Nephron progenitor cell (in vitro differentiated cells): ENCODE measurements around the gene EEF2KMT.
A peak's percentile ranks its signal among the peaks of the same experiment; 100 is the strongest.
"Not testable (repeated sequence)": the region's sequence is repeated elsewhere in the genome, so short reads cannot be mapped to it uniquely, and the experiment has no call there.

Experiments used
- DNase-seq: peaks from one replicate; pipeline ENCODE4 v3.0.0; 2021
- H3K27ac Mint-ChIP-seq: 2 replicates; pipeline ENCODE4 v1.8.0; 2021; ENCODE audit warnings: mild to moderate bottlenecking, moderate library complexity, mixed read lengths
- H3K27me3 Mint-ChIP-seq: 2 replicates; pipeline ENCODE4 v1.8.0; 2021; ENCODE audit warnings: mild to moderate bottlenecking, low read depth, mixed read lengths; ENCODE audit not compliant: poor library complexity
- H3K36me3 Mint-ChIP-seq: 2 replicates; pipeline ENCODE4 v1.8.0; 2021; ENCODE audit warnings: low read depth, mixed read lengths
- H3K4me1 Mint-ChIP-seq: 2 replicates; pipeline ENCODE4 v1.8.0; 2021; ENCODE audit warnings: mixed read lengths
- H3K4me3 Mint-ChIP-seq: 2 replicates; pipeline ENCODE4 v1.8.0; 2021; ENCODE audit warnings: mild to moderate bottlenecking, moderate library complexity, mixed read lengths
- H3K9me3 Mint-ChIP-seq: 2 replicates; pipeline ENCODE4 v1.8.0; 2021; ENCODE audit warnings: mild to moderate bottlenecking, moderate library complexity, mixed read lengths
- TF ChIP-seq, protein P1 (sequence below): fragments of 200-600 bp; sonication (generic); IDR thresholded peaks from 2 replicates; pipeline ENCODE4 v1.5.0; 2021; ENCODE audit warnings: antibody characterized with exemption

The EEF2KMT gene, protein sequence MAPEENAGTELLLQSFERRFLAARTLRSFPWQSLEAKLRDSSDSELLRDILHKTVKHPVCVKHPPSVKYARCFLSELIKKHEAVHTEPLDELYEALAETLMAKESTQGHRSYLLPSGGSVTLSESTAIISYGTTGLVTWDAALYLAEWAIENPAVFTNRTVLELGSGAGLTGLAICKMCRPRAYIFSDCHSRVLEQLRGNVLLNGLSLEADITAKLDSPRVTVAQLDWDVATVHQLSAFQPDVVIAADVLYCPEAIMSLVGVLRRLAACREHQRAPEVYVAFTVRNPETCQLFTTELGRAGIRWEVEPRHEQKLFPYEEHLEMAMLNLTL

DNA sequence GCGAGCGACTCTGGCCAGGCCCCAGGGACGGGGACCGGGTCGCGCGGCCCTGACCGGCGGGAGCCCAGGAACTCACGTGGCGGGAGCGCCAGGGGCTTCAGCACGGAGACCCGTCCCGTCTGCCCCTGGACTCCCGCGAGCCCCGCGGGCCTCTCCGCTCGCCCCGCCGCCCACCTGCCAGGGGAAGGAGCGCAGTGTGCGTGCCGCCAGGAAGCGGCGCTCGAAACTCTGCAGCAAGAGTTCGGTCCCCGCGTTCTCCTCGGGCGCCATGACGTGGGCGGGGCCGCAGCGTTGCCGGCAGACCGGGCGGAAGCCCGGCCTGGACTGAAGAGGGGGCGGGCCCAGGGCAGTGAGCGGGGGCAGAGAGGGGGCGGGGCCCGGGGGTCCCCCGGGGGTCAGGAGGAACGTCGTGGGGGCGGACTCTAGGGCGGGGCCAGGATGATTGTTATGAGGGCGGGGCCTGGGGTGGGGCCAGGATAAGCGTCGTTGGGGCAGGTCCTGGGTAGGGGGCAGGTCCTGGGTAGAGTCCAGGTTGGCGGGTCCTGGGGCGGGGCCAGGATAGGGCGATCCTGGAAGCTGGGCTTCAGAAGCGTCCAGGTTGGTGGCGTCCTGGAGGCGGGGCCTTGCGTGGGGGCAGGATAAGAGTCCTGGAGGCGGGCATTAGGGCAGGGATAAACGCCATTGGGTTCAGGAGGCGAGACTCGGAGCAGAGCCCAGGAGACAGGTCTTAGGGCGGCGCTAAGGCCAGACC, at the start of gene EEF2KMT:
EEF2KMT (minus strand) TSS at position 326 of the 751 bp plus-strand sequence; CDS start at position 270, 56 bp downstream.
- peak; percentile 98 for DNase-seq
- Mint-ChIP-seq H3K4me3 (peak within 1 kb of the TSS; percentile 89), H3K4me1 (peaks cover 24% of the 10 kb centered on the region), H3K27ac (peak within 1 kb of the TSS; percentile 66)
- not testable (repeated sequence) for H3K36me3 Mint-ChIP-seq, H3K9me3 Mint-ChIP-seq, H3K27me3 Mint-ChIP-seq

DNA sequence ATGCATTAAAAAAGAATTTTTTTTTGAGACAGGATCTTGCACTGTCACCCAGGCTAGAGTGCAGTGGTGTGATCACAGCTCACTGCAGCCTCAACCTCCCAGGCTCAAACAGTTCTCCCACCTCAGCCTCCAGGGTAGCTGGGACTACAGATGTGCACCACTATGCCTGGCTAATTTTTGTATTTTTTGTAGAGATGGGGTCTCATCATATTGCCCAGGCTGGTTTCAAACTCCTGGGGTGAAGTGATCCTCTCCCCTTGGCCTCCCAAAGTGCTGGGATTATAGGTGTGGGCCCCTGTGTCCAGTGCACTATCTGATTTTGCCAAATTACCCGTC, 47.0 kb upstream of the EEF2KMT start:
- not testable (repeated sequence) for H3K27ac Mint-ChIP-seq, H3K9me3 Mint-ChIP-seq, H3K4me3 Mint-ChIP-seq, H3K4me1 Mint-ChIP-seq, H3K36me3 Mint-ChIP-seq, DNase-seq
- H3K27me3 Mint-ChIP-seq = peaks cover 30% of the 10 kb centered on the region

DNA sequence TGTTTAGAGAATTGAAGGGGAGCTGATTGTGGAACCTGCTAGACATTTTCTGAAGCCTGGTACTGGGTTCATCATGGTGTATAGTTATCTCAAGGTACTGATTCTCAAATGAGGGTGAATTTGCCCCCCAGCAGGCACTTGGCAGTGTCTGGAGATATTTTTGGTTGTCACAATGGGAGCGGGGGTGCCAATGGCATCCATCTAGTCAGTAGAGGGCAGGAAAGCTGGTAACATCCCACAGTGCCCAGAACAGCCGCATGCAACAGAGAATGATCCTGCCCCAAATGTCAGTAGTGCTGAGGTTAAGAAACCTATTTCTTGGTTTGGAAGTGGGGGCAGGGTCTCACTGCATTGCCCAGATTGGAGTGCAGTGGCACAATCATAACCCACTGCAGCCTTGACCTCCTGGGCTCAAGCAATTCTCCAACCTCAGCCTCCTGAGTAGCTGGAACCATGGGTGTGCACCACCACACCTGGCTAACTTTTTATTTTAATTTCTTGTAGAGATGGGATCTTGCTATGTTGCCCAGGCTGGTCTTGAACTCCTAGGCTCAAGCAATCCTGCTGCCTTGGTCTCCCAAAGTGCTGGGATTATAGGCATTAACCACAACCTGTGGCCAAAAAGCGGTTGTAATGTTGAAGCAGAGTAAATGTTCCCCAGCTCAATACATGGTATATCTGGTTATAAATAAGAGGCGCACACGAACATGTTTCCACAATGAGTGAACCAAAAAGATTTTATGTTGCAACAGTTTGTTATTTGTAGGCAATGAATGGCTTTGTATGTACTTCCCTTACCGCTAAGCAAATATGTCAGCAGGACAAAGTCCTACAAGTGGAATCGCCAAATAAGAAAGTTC, 46.4 kb upstream of the EEF2KMT start:
- TF ChIP-seq, protein P1, sequence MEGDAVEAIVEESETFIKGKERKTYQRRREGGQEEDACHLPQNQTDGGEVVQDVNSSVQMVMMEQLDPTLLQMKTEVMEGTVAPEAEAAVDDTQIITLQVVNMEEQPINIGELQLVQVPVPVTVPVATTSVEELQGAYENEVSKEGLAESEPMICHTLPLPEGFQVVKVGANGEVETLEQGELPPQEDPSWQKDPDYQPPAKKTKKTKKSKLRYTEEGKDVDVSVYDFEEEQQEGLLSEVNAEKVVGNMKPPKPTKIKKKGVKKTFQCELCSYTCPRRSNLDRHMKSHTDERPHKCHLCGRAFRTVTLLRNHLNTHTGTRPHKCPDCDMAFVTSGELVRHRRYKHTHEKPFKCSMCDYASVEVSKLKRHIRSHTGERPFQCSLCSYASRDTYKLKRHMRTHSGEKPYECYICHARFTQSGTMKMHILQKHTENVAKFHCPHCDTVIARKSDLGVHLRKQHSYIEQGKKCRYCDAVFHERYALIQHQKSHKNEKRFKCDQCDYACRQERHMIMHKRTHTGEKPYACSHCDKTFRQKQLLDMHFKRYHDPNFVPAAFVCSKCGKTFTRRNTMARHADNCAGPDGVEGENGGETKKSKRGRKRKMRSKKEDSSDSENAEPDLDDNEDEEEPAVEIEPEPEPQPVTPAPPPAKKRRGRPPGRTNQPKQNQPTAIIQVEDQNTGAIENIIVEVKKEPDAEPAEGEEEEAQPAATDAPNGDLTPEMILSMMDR = no peak
- Mint-ChIP-seq H3K36me3 (no peaks in the 10 kb centered on the region), H3K27ac (no peak overlapping the region), H3K4me1 (no peaks in the 10 kb centered on the region), H3K4me3 (no peak overlapping the region), H3K9me3 (no peaks in the 10 kb centered on the region), H3K27me3 (peaks cover 30% of the 10 kb centered on the region)
- no peak for DNase-seq

DNA sequence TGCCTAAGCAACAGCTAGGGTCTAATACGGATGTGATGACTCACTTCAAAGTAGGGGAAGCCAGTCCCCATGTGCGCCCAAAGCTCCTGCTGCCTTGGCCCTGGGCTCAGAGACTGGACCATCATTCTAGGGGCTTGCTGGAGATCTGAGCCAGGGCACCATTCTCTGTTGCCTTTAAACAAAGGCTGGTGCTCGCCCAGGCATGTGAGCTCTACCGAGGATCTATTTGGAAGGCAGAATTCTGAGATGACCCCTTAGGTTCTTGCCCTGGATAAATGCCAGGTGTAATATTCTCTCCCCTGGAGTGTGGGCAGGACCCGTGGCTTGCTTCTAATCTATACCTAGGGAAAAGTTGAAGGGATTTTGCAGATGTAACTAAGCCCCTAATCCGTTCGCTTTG, 42.6 kb upstream of the EEF2KMT start:
- not testable (repeated sequence) for H3K9me3 Mint-ChIP-seq, H3K4me3 Mint-ChIP-seq, H3K4me1 Mint-ChIP-seq, H3K27ac Mint-ChIP-seq, H3K36me3 Mint-ChIP-seq, DNase-seq
- peaks cover 40% of the 10 kb centered on the region for H3K27me3 Mint-ChIP-seq

DNA sequence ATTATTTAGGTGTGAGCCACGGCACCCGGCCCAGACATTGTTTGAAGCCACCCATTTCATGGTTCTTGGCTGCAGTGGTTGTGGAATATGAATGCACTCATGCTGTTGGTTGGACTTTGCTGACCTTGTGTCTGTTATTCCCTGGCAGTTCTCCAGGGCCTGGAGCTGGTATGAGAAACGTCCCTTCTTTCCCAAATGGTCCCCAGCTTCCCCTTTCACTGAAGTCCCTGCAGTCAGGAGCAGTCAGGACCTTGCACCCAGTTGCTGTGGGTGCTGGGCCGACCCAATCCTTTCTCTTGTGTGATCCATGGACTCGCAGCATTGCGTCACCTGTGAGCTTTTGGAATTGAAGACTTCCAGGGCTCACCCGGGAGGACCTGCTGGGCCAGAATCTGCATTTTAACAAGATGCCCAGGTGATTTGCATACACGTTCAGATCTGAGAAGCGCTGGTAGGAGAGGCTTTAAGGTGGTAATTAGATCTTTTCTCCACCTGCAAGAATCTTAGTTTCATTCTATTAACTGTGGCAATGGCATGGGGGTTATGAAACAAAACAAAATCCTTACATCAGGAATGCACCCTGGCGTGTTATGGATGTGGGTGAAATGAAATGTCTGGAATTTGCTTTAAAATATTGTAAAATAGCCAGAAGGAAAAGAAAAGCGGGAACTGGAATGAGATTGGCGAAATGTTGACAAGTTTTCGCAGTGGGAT, 37.3 kb upstream of the EEF2KMT start:
- not testable (repeated sequence) for DNase-seq, H3K36me3 Mint-ChIP-seq, H3K27ac Mint-ChIP-seq, H3K4me3 Mint-ChIP-seq, H3K9me3 Mint-ChIP-seq, H3K4me1 Mint-ChIP-seq
- H3K27me3 Mint-ChIP-seq = peaks cover 38% of the 10 kb centered on the region

DNA sequence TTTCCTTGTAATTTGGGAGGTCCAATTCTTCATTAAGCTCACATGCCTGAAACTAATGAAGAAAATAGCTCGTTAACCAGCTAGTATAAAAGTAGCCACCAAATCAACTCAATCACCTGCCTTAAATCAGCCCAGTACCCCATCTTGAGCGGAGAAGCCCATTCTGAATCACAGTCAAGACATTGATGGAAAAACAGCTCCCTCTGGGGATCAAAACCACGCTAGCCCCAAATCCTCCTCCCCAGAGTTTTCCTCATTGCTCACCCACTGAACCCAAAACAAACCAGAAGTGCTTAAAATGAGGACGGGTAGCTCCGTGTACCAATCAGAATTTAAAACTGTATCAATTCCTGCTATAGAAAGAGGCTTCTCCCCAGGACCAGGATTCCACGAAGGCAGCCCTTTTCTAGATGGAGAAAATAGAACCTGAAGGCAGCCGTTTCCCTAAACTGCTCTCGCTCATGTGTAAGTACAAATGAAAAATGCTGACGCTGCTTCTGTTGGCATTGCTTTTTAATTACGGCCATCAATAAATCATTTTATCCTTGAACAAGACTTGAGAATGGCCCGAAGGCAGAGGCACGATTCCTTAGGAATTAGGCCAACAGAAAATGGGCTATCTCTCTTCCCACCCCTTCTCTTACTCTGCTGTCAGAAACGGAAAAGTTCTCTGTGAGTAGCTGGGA, 35.5 kb upstream of the EEF2KMT start:
- H3K4me3 Mint-ChIP-seq, H3K4me1 Mint-ChIP-seq, H3K9me3 Mint-ChIP-seq, H3K36me3 Mint-ChIP-seq, H3K27ac Mint-ChIP-seq, DNase-seq: not testable (repeated sequence)
- peaks cover 40% of the 10 kb centered on the region for H3K27me3 Mint-ChIP-seq

DNA sequence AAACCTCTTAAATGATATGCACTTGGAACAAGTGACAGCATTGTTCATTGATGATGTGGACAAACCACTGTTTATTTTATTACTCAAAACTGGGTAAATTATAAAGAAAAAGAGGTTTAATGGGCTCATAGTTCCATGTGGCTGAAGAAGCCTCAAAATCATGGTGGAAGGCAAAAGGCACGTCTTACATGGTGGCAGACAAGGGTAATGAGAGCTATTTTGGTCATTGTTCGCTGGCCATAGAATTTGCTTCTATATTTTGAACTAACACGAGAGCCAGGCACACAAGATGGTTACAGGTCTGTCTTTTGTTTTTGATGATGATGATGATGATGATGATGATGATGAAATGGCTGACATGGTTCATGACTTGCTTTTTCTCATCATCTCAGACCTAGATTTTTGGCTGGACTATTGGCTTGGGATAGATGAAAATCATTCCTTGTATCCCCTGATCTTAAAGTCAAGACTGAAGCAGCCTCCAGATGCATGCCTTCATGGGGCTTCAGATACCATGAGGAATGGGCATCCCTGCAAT, 33.9 kb upstream of the EEF2KMT start:
- not testable (repeated sequence) for H3K27ac Mint-ChIP-seq, H3K4me1 Mint-ChIP-seq, DNase-seq, H3K9me3 Mint-ChIP-seq, H3K36me3 Mint-ChIP-seq, H3K4me3 Mint-ChIP-seq
- H3K27me3 Mint-ChIP-seq = peaks cover 32% of the 10 kb centered on the region

DNA sequence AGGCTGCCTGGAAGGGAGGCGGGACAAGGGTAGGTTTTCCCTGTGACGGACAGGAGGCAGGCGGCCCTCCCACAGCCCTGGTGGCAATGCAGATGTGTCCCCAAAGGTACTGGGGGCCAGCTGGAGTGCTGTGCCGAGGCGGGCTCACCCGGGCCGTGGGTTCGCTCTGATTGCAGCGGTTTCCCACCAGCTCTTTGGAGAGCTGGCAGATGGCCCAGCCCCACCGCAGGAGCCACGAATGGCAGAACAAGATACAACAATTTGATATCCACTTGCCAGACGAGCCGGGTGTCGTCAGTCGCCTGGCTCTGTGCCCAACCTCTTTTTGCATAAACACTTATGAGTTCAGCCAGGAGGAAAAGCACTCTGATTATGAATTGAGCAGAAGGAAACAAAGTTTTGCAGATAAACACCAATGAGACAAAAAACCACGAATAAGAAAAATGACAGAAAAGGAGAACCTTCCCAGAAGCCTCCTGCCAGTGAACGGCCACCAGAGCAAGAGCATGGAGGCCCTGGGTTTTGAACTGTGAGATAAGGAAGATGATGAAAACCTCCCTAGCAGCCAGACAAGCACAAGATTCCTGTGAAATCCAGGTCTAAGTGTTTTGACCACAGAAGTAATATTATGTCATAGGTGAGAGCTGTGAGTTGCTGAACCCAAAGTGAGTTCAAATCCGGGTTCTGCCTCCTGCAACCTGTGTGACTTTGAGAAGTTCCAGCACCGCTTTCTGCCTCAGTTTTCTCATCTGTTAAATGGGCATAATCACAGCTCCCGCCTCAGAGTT, 19.9 kb upstream of the EEF2KMT start:
- H3K4me1 Mint-ChIP-seq, H3K9me3 Mint-ChIP-seq, H3K4me3 Mint-ChIP-seq, H3K36me3 Mint-ChIP-seq, H3K27me3 Mint-ChIP-seq, DNase-seq: not testable (repeated sequence)
- H3K27ac Mint-ChIP-seq = peak overlapping the region; percentile 79

DNA sequence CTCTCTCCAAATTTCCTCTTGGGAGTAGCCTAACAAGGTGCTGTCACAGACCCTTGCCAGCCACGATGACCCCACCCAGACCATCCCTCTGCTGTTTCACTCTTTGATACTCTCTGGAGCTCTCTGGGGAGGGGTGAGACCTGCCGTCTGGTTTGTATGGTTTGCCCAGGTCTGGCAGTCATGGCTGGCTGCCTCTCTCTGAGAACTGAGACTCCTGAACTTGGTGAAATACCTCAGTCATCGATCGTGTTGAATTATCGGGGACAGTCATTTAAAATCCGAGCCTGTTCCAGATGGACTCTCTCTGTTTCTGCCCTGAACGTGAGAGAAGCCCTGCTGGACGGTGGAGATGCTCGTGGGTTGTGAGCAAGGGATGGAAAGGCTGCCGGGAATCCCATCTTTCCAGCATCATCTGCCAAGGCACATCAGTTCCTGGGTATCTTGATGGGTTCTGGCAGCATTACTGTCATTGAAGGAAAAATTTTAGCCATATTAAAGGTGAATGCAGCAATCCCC, 19.2 kb upstream of the EEF2KMT start:
- H3K4me1 Mint-ChIP-seq, H3K9me3 Mint-ChIP-seq, H3K27me3 Mint-ChIP-seq, H3K36me3 Mint-ChIP-seq, H3K4me3 Mint-ChIP-seq, DNase-seq: not testable (repeated sequence)
- H3K27ac Mint-ChIP-seq = peak overlapping the region; percentile 6

DNA sequence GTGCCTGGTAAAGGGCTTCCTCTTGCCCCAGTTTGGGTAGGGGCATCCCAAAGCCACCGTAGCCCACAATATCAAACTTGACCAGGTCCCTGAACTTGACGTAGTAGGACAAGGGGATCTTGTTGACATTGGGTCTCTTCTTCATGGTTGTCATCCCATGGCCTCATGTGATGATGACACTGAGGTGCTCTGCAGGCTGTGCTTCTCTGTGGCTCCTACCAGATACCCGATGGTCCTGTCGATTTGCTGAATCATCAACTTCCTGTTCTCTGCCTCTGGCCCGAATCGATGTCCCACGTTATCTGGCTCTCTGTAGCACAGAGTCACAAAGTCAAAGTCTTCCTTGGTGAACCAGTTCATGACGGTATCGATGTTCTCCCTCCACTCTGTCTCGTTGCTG, 13.3 kb upstream of the EEF2KMT start:
- H3K27me3 Mint-ChIP-seq = peaks cover 13% of the 10 kb centered on the region
- DNase-seq, H3K4me3 Mint-ChIP-seq, H3K36me3 Mint-ChIP-seq, H3K4me1 Mint-ChIP-seq, H3K9me3 Mint-ChIP-seq, H3K27ac Mint-ChIP-seq: not testable (repeated sequence)
